B cell (primary cell): ENCODE results near the gene MPZL1. TPM values are rescaled to one million over a fixed set of nuclear protein-coding genes. Genes with fewer than 3 reads are reported as not detected.

ENCODE experiments used
- ATAC-seq: fragments of 200-7000 bp; cut with Tn5 transposase; one replicate; pipeline ENCODE4 v1.10.0; 2021; ENCODE audit warnings: low read depth, mild to moderate bottlenecking, moderate number of reproducible peaks, moderate library complexity
- CTCF ChIA-PET: fragments of 350-600 bp; sonication (Branson Sonifier 250); formaldehyde crosslinking; loops from one replicate; lab custom pipeline; 2021; ENCODE audit warnings: antibody characterized with exemption, inconsistent platforms; lab: Charles Lee
- POLR2A ChIA-PET: fragments of 350-600 bp; sonication (Branson Sonifier 250); formaldehyde crosslinking; loops from one replicate; lab custom pipeline; 2021; ENCODE audit warnings: antibody characterized with exemption; lab: Charles Lee
- DNase-seq: peaks from one replicate; pipeline ENCODE4 v3.0.0; 2013
- H2AFZ ChIP-seq: 2 replicates; pipeline ENCODE4 v1.6.1; 2012; ENCODE audit warnings: mild to moderate bottlenecking, low read depth, low read length; ENCODE audit not compliant: insufficient read depth, poor library complexity, severe bottlenecking
- H3K27ac ChIP-seq, 2 donors: 1 replicate in 1 of 2; 2 replicates in 1 of 2; pipeline ENCODE4 v1.5.1; 2012 to 2013; ENCODE audit warnings: low read length in 2 of 2, mild to moderate bottlenecking in 2 of 2, moderate library complexity in 1 of 2
- H3K27me3 ChIP-seq, 4 experiments: fragments of 200-600 bp in 1 of 4; sonication (generic) in 1 of 4; replicated peaks in 1 of 4; 1 replicate in 2 of 4; 2 replicates in 2 of 4; pipeline versions ENCODE4 v1.6.1 to v1.7.0; 2013 to 2016; ENCODE audit warnings: low read length in 3 of 4, mild to moderate bottlenecking in 2 of 4, mixed read lengths in 1 of 4, moderate library complexity in 1 of 4; ENCODE audit not compliant: insufficient read depth in 4 of 4, control insufficient read depth in 3 of 4; ENCODE audit errors: control extremely low read depth in 1 of 4
- H3K36me3 ChIP-seq, 2 experiments: replicated peaks in 1 of 2; 1 replicate in 1 of 2; 2 replicates in 1 of 2; pipeline versions ENCODE4 v1.6.1 to v1.7.1; 2013; ENCODE audit warnings: low read length in 1 of 2; ENCODE audit not compliant: insufficient read depth in 2 of 2, control insufficient read depth in 1 of 2; ENCODE audit errors: control extremely low read depth in 1 of 2, extremely low read depth in 1 of 2
- H3K4me1 ChIP-seq, 2 donors: fragments of 200-600 bp in 1 of 2; sonication (generic) in 1 of 2; 1 replicate in 1 of 2; 2 replicates in 1 of 2; pipeline versions ENCODE4 v1.5.1 to v1.6.1; 2013 to 2017; ENCODE audit warnings: low read length in 2 of 2; ENCODE audit not compliant: control insufficient read depth in 2 of 2, insufficient read depth in 2 of 2
- H3K4me2 ChIP-seq: replicated peaks from 2 replicates; pipeline ENCODE3; 2012; ENCODE audit warnings: mild to moderate bottlenecking, low read depth, low read length; ENCODE audit not compliant: poor library complexity, severe bottlenecking
- H3K4me3 ChIP-seq, 5 experiments: fragments of 200-600 bp in 1 of 5; sonication (generic) in 1 of 5; 1 replicate in 3 of 5; 2 replicates in 2 of 5; pipeline versions ENCODE4 v1.5.1 to v1.7.0; 2011 to 2016; ENCODE audit warnings: low read length in 4 of 5, mild to moderate bottlenecking in 4 of 5, low read depth in 2 of 5, control low read depth in 1 of 5, moderate library complexity in 1 of 5; ENCODE audit not compliant: insufficient read depth in 1 of 5; ENCODE audit errors: control extremely low read depth in 1 of 5, extremely low read depth in 1 of 5
- H3K79me2 ChIP-seq: fragments of 200-600 bp; sonication (generic); one replicate; pipeline ENCODE4 v1.6.0; 2016; ENCODE audit warnings: low read length; ENCODE audit not compliant: control insufficient read depth, insufficient read depth
- H3K9ac ChIP-seq: fragments of 200-600 bp; sonication (generic); 2 replicates; pipeline ENCODE4 v1.6.1; 2017; ENCODE audit warnings: mild to moderate bottlenecking, low read length, moderate library complexity
- H3K9me3 ChIP-seq, 3 donors: one replicate each; pipeline versions ENCODE4 v1.6.1 to v1.7.1; 2013; ENCODE audit warnings: low read length in 2 of 3; ENCODE audit not compliant: control insufficient read depth in 2 of 3, insufficient read depth in 1 of 3; ENCODE audit errors: control extremely low read depth in 1 of 3
- H4K20me1 ChIP-seq: 2 replicates; pipeline ENCODE4 v1.6.0; 2012; ENCODE audit warnings: mild to moderate bottlenecking, low read length; ENCODE audit not compliant: insufficient read depth, control insufficient read depth, poor library complexity, severe bottlenecking
- H3K27ac Mint-ChIP-seq: one replicate; pipeline ENCODE4 v1.8.0; 2021; ENCODE audit warnings: mixed read lengths
- H3K27me3 Mint-ChIP-seq: one replicate; pipeline ENCODE4 v1.8.0; 2021; ENCODE audit warnings: mixed read lengths
- H3K4me1 Mint-ChIP-seq: one replicate; pipeline ENCODE4 v1.8.0; 2021; ENCODE audit warnings: mixed read lengths
- H3K4me3 Mint-ChIP-seq: one replicate; pipeline ENCODE4 v1.8.0; 2021; ENCODE audit warnings: mixed read lengths
- H3K9me3 Mint-ChIP-seq: one replicate; pipeline ENCODE4 v1.8.0; 2022; ENCODE audit warnings: mixed read lengths; ENCODE audit not compliant: insufficient read depth
- CTCF ChIP-seq: fragments of 200-600 bp; IDR thresholded peaks from one replicate; pipeline ENCODE4 v1.8.0; 2022; ENCODE audit warnings: antibody characterized with exemption, mild to moderate bottlenecking
- EZH2 ChIP-seq: IDR thresholded peaks from 2 replicates; pipeline ENCODE4 v1.6.1; 2012; ENCODE audit warnings: borderline replicate concordance, low read depth, mild to moderate bottlenecking, moderate library complexity, low read length; ENCODE audit not compliant: insufficient read depth, poor library complexity, severe bottlenecking
- WGBS: methylation state at CpG from one replicate; pipeline ENCODE4 v1.1.5; 2013; ENCODE audit warnings: missing lambda C conversion rate; ENCODE audit not compliant: insufficient coverage; 5-methylcytosine and 5-hydroxymethylcytosine counted together
- intact Hi-C: fragments of 100-400 bp; cut with micrococcal nuclease; formaldehyde crosslinking; loops from one replicate; pipeline ENCODE4 v1.10.0; 2022
- polyA plus RNA-seq: library from polyadenylated mRNA; depleted of rRNA; stranded (reverse); fragments of >200 nt; gene quantifications from 2 replicates; pipeline ENCODE4 v1.2.3, GENCODE V29; 2012
- total RNA-seq, 2 donors: library from RNA; stranded (reverse); fragments of 120-200 nt in 1 of 2; gene quantifications; 1 replicate in 1 of 2; 2 replicates in 1 of 2; pipeline versions ENCODE4 v1.2.3 to v1.2.4, GENCODE V29; 2013 to 2022

MPZL1 gene
- total and polyA plus RNA-seq, 2 donors (not counting 1 experiment from before 2014, with no cell fraction given): 15.4 to 27.7 TPM

- H3K79me2 ChIP-seq: peaks cover 12% of the 10 kb centered on the region
These were observed 48.3 kb downstream of the MPZL1 start for GRCh38 chr1:167770127-167770526.

GRCh38 chr1:167772436-167772835 is 50.7 kb downstream of the MPZL1 start:
- ATAC-seq: no peak
- Histone ChIP-seq H3K9ac (no peak overlapping the region), H3K79me2 (peaks cover 12% of the 10 kb centered on the region), H2AFZ (no peak overlapping the region), H3K27me3 (no peaks in the 10 kb centered on the region), H4K20me1 (no peaks in the 10 kb centered on the region), H3K4me1 (no peaks in the 10 kb centered on the region), H3K9me3 (no peaks in the 10 kb centered on the region), H3K36me3 (peaks cover 14 to 37% of the 10 kb centered on the region in 2 experiments), H3K4me2 (no peak overlapping the region), H3K27ac (no peak overlapping the region), H3K4me3 (no peak overlapping the region)
- Mint-ChIP-seq H3K9me3 (no peaks in the 10 kb centered on the region), H3K27ac (no peak overlapping the region), H3K4me1 (peaks cover 1% of the 10 kb centered on the region), H3K4me3 (no peak overlapping the region), H3K27me3 (no peaks in the 10 kb centered on the region)
- ChIA-PET CTCF (no interaction called here), POLR2A (no interaction called here)
- no peak for TF ChIP-seq CTCF
- no peak for TF ChIP-seq EZH2
- DNase-seq: no peak
- 100% methylated on average over 1 of the region's 4 CpGs for WGBS
- intact Hi-C loops: no loop called here

More at GRCh38 chr1:167770127-167770526, 48.3 kb downstream of the MPZL1 start:
- H3K27ac Mint-ChIP-seq: no peak overlapping the region
- no peaks in the 10 kb centered on the region for H3K27me3 Mint-ChIP-seq
- Histone ChIP-seq H3K4me2 (no peak overlapping the region), H4K20me1 (no peaks in the 10 kb centered on the region), H3K9me3 (no peaks in the 10 kb centered on the region), H2AFZ (no peak overlapping the region), H3K27me3 (no peaks in the 10 kb centered on the region), H3K4me3 (no peak overlapping the region), H3K36me3 (peaks cover 15 to 33% of the 10 kb centered on the region in 2 experiments), H3K9ac (no peak overlapping the region), H3K27ac (no peak overlapping the region), H3K4me1 (no peaks in the 10 kb centered on the region)
- ATAC-seq (no peak), DNase-seq (no peak)
- intact Hi-C loops: no loop called here
- H3K4me3 Mint-ChIP-seq: no peak overlapping the region
- ChIA-PET CTCF (interaction anchor here (0.7 kb wide), 1 partner anchor 34 kb away, joined by 3 read pairs; no protein-coding TSS in a partner anchor), POLR2A (no interaction called here)
- TF ChIP-seq CTCF (no peak), EZH2 (no peak)
- peaks cover 1% of the 10 kb centered on the region for H3K4me1 Mint-ChIP-seq
- no peaks in the 10 kb centered on the region for H3K9me3 Mint-ChIP-seq
- no CpG with 5 or more reads among the region's 3 CpGs for WGBS
